ENCODE data around the gene ZC3H18. TPM values are rescaled to one million over a fixed set of nuclear protein-coding genes. Genes with fewer than 3 reads are reported as not detected.

ZC3H18 gene
- total and polyA plus RNA-seq, 10 of the 15 experiments (the other 5 are each of a cell fraction or from before 2014, with no cell fraction given), result 1.0 to 58.3 (median 22.4) TPM

DNA sequence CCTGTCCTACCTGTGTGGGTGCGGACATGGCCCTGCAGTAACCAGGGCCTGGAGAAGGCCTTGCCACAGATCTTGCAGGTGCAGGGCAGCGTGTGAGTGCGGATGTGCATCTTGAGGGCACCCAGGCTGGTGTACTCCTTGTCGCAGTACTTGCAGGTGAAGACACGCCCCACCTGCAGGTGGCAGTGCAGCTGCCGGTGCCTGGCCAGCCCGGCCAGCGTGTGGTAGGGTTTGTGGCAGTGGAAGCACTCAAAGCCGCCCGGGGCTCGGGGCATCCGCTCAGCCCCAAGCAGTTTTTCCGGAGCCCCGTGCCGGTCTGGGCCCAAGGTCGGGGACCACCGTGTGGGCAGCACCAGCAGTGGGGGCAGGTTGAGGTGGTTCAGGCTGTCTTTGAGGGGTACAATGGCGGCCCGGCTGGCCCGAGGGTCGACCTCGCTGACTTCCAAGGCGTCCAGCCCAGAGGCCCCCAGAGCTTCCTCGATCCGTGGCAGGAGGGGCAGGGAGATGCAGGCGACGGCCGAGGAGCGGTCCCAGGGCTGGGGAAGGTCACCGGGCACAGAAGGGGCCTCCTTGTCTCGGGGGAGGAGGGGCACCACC, 111.0 kb downstream of the ZC3H18 start (continued):
- TF ChIP-seq, protein P1, sequence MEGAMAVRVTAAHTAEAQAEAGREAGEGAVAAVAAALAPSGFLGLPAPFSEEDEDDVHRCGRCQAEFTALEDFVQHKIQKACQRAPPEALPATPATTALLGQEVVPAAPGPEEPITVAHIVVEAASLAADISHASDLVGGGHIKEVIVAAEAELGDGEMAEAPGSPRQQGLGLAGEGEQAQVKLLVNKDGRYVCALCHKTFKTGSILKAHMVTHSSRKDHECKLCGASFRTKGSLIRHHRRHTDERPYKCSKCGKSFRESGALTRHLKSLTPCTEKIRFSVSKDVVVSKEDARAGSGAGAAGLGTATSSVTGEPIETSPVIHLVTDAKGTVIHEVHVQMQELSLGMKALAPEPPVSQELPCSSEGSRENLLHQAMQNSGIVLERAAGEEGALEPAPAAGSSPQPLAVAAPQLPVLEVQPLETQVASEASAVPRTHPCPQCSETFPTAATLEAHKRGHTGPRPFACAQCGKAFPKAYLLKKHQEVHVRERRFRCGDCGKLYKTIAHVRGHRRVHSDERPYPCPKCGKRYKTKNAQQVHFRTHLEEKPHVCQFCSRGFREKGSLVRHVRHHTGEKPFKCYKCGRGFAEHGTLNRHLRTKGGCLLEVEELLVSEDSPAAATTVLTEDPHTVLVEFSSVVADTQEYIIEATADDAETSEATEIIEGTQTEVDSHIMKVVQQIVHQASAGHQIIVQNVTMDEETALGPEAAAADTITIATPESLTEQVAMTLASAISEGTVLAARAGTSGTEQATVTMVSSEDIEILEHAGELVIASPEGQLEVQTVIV (IDR thresholded peaks at IDR 0.05; ENCODE audit: borderline replicate concordance, partially characterized antibody), result no peak
- TF ChIP-seq ZNF24 (IDR thresholded peaks at IDR 0.05) (0 out of 2 replicates have a peak, but pooled peaks have one; percentile 10), NRF1 (conservative IDR thresholded peaks at IDR 0.05; ENCODE audit: low read depth, low read length) (no peak), ZZZ3 (IDR thresholded peaks at IDR 0.05; ENCODE audit: control insufficient read depth, insufficient read length, low read depth) (no peak), SMAD5 (IDR thresholded peaks at IDR 0.05; ENCODE audit: low read depth) (0 out of 2 replicates have a peak, but pooled peaks have one; percentile 20), TCF3 (IDR thresholded peaks at IDR 0.05; ENCODE audit: borderline replicate concordance, insufficient read depth, low read depth, low read length) (0 out of 2 replicates have a peak, but pooled peaks have one; percentile 63), RCOR1 (conservative IDR thresholded peaks at IDR 0.05; ENCODE audit: low read depth, low read length) (0 out of 2 replicates have a peak, but pooled peaks have one; percentile 47), MLLT1 (IDR thresholded peaks at IDR 0.05) (no peak; the same call in 1 of the 2 replicates), POU2F2 (IDR thresholded peaks at IDR 0.05; ENCODE audit: borderline replicate concordance, low read depth, low read length) (0 out of 3 replicates have a peak, but pooled peaks have one; percentile 11), ETV6 (conservative IDR thresholded peaks at IDR 0.05 in 1 of 2, IDR thresholded peaks at IDR 0.05 in 1 of 2; ENCODE audit: borderline replicate concordance in 1 of 2, low read depth in 1 of 2) (no peak), NFXL1 (IDR thresholded peaks at IDR 0.05; ENCODE audit: borderline replicate concordance) (no peak), MAX (IDR thresholded peaks at IDR 0.05; ENCODE audit: low read depth, low read length) (no peak), KAT2A (conservative IDR thresholded peaks at IDR 0.05; ENCODE audit: control insufficient read depth, low read depth, low read length) (no peak)
- TF ChIP-seq, protein P2, sequence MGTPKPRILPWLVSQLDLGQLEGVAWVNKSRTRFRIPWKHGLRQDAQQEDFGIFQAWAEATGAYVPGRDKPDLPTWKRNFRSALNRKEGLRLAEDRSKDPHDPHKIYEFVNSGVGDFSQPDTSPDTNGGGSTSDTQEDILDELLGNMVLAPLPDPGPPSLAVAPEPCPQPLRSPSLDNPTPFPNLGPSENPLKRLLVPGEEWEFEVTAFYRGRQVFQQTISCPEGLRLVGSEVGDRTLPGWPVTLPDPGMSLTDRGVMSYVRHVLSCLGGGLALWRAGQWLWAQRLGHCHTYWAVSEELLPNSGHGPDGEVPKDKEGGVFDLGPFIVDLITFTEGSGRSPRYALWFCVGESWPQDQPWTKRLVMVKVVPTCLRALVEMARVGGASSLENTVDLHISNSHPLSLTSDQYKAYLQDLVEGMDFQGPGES (IDR thresholded peaks at IDR 0.05), result 0 out of 2 replicates have a peak, but pooled peaks have one; percentile 23
- TF ChIP-seq, protein P3, sequence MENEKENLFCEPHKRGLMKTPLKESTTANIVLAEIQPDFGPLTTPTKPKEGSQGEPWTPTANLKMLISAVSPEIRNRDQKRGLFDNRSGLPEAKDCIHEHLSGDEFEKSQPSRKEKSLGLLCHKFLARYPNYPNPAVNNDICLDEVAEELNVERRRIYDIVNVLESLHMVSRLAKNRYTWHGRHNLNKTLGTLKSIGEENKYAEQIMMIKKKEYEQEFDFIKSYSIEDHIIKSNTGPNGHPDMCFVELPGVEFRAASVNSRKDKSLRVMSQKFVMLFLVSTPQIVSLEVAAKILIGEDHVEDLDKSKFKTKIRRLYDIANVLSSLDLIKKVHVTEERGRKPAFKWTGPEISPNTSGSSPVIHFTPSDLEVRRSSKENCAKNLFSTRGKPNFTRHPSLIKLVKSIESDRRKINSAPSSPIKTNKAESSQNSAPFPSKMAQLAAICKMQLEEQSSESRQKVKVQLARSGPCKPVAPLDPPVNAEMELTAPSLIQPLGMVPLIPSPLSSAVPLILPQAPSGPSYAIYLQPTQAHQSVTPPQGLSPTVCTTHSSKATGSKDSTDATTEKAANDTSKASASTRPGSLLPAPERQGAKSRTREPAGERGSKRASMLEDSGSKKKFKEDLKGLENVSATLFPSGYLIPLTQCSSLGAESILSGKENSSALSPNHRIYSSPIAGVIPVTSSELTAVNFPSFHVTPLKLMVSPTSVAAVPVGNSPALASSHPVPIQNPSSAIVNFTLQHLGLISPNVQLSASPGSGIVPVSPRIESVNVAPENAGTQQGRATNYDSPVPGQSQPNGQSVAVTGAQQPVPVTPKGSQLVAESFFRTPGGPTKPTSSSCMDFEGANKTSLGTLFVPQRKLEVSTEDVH (IDR thresholded peaks at IDR 0.05; ENCODE audit: low read depth, partially characterized antibody), result no peak

Measured in GM12878 (cell line).